GM23338 (cell line): ENCODE data around the gene SLC35F4. TPM values are rescaled to one million over a fixed set of nuclear protein-coding genes. Genes with fewer than 3 reads are reported as not detected.

Experiments
- ATAC-seq: fragments of 200-7000 bp; cut with Tn5 transposase; 3 replicates; pipeline ENCODE4 v1.9.1; 2020
- DNase-seq: peaks from one replicate; pipeline ENCODE4 v3.0.0-alpha.2; 2015; ENCODE audit warnings: low spot score
- H2AFZ ChIP-seq: fragments of 200-600 bp; sonication (generic); 2 replicates; pipeline ENCODE4 v1.8.0; 2016; ENCODE audit warnings: antibody characterized with exemption, mild to moderate bottlenecking, moderate library complexity
- H3F3A ChIP-seq: fragments of 200-600 bp; sonication (generic); replicated peaks from 2 replicates; pipeline ENCODE4 v1.8.0; 2017; ENCODE audit warnings: antibody characterized with exemption, mixed run types, low read depth
- H3K27ac ChIP-seq: fragments of 200-600 bp; sonication (generic); 2 replicates; pipeline ENCODE4 v1.6.1; 2016; ENCODE audit warnings: low read depth
- H3K27me3 ChIP-seq: fragments of 200-600 bp; sonication (generic); 2 replicates; pipeline ENCODE4 v1.8.0; 2016; ENCODE audit warnings: mild to moderate bottlenecking, mixed run types, moderate library complexity; ENCODE audit not compliant: insufficient read depth
- H3K36me3 ChIP-seq: fragments of 200-600 bp; sonication (generic); 2 replicates; pipeline ENCODE4 v1.8.0; 2016; ENCODE audit warnings: mild to moderate bottlenecking; ENCODE audit not compliant: insufficient read depth
- H3K4me1 ChIP-seq: fragments of 200-600 bp; sonication (generic); 2 replicates; pipeline ENCODE4 v1.8.0; 2016; ENCODE audit warnings: mild to moderate bottlenecking, moderate library complexity; ENCODE audit not compliant: insufficient read depth
- H3K4me2 ChIP-seq: fragments of 200-600 bp; sonication (generic); 2 replicates; pipeline ENCODE4 v1.7.1; 2017; ENCODE audit warnings: mixed run types
- H3K4me3 ChIP-seq: fragments of 200-600 bp; sonication (generic); 2 replicates; pipeline ENCODE4 v1.6.1; 2016; ENCODE audit warnings: mixed run types
- H3K79me2 ChIP-seq: fragments of 200-600 bp; sonication (generic); replicated peaks from 2 replicates; pipeline ENCODE4 v1.8.0; 2017; ENCODE audit warnings: mild to moderate bottlenecking; ENCODE audit not compliant: insufficient read depth
- H3K9me2 ChIP-seq: fragments of 200-600 bp; sonication (generic); 2 replicates; pipeline ENCODE4 v1.8.0; 2017; ENCODE audit not compliant: insufficient read depth
- H4K20me1 ChIP-seq: fragments of 200-600 bp; sonication (generic); replicated peaks from 2 replicates; pipeline ENCODE4 v1.8.0; 2017; ENCODE audit warnings: mild to moderate bottlenecking; ENCODE audit not compliant: insufficient read depth
- H3K27ac Mint-ChIP-seq: 2 replicates; pipeline ENCODE4 v1.8.0; 2020; ENCODE audit warnings: inconsistent platforms, mild to moderate bottlenecking, moderate library complexity, mixed read lengths
- H3K27me3 Mint-ChIP-seq: 3 replicates; pipeline ENCODE4 v1.8.0; 2022; ENCODE audit warnings: low read depth, mild to moderate bottlenecking, moderate library complexity, mixed read lengths, inconsistent platforms; ENCODE audit not compliant: insufficient read depth, poor library complexity
- H3K36me3 Mint-ChIP-seq: 3 replicates; pipeline ENCODE4 v1.8.0; 2021; ENCODE audit warnings: low read depth, mild to moderate bottlenecking, inconsistent platforms, moderate library complexity, mixed read lengths
- H3K4me1 Mint-ChIP-seq: 3 replicates; pipeline ENCODE4 v1.8.0; 2020; ENCODE audit warnings: mild to moderate bottlenecking, inconsistent platforms, mixed read lengths
- H3K4me3 Mint-ChIP-seq: 3 replicates; pipeline ENCODE4 v1.8.0; 2021; ENCODE audit warnings: moderate library complexity, mild to moderate bottlenecking, inconsistent platforms, mixed read lengths
- H3K9me3 Mint-ChIP-seq: 3 replicates; pipeline ENCODE4 v1.8.0; 2020; ENCODE audit warnings: moderate library complexity, mild to moderate bottlenecking, inconsistent platforms, mixed read lengths
- CREB1 ChIP-seq: fragments of 250-450 bp; sonication (Bioruptor Pico); IDR thresholded peaks from 2 replicates; pipeline ENCODE4 v1.5.0; 2020; ENCODE audit warnings: low read depth, mild to moderate bottlenecking, moderate library complexity
- ETS1 ChIP-seq: IDR thresholded peaks from 2 replicates; pipeline ENCODE4 v1.6.1; 2016; ENCODE audit warnings: antibody characterized with exemption
- JUNB ChIP-seq: IDR thresholded peaks from one replicate; pipeline ENCODE4 v1.6.1; 2016; ENCODE audit warnings: antibody characterized with exemption; ENCODE audit not compliant: unreplicated experiment
- POLR2AphosphoS5 ChIP-seq: IDR thresholded peaks from 2 replicates; pipeline ENCODE4 v1.6.1; 2016; ENCODE audit warnings: antibody characterized with exemption, low read depth
- REST ChIP-seq: IDR thresholded peaks from one replicate; pipeline ENCODE4 v1.6.1; 2018; ENCODE audit warnings: antibody characterized with exemption; ENCODE audit not compliant: unreplicated experiment
- STAT1 ChIP-seq: IDR thresholded peaks from one replicate; pipeline ENCODE4 v1.6.1; 2016; ENCODE audit warnings: antibody characterized with exemption; ENCODE audit not compliant: unreplicated experiment
- ZNF331 ChIP-seq: fragments of 250-450 bp; sonication (Bioruptor Pico); IDR thresholded peaks from 2 replicates; pipeline ENCODE4 v1.5.0; 2020; ENCODE audit warnings: low read depth, mild to moderate bottlenecking, moderate library complexity
- polyA plus RNA-seq: library from polyadenylated mRNA; unstranded; fragments of >200 nt; fragmentation: Nextera tagmentation; extraction: Ambion mirVana; gene quantifications from 2 replicates; pipeline ENCODE4 v1.2.1, GENCODE V29; 2016
- total RNA-seq: library from RNA; depleted of rRNA; stranded (reverse); fragments of >200 nt; shearing (Covaris generic); gene quantifications from 2 replicates; pipeline ENCODE4 v1.2.3, GENCODE V29; 2014

Gene SLC35F4
- total and polyA plus RNA-seq, 2 experiments from 2014 or later: 0.10 TPM; not detected in 1

GRCh38 chr14:57749267-57749666 lies 116.6 kb downstream of the SLC35F4 start:
- no peak for ATAC-seq
- H3K4me2 ChIP-seq: no peak overlapping the region
- no peaks in the 10 kb centered on the region for H3K27me3 Mint-ChIP-seq

GRCh38 chr14:57748279-57748678 lies 117.6 kb downstream of the SLC35F4 start:
- DNase-seq (no peak), ATAC-seq (no peak)
- H3K27ac ChIP-seq: no peak overlapping the region
- peaks cover 5% of the 10 kb centered on the region; the same call in 1 of the 2 replicates for H3K9me2 ChIP-seq
- H3K4me1 ChIP-seq: no peaks in the 10 kb centered on the region
- Mint-ChIP-seq H3K4me1 (no peaks in the 10 kb centered on the region), H3K27me3 (no peaks in the 10 kb centered on the region), H3K9me3 (peaks cover 3% of the 10 kb centered on the region; the same call in 1 of the 3 replicates), H3K36me3 (no peaks in the 10 kb centered on the region), H3K4me3 (no peak overlapping the region), H3K27ac (no peak overlapping the region)
- no peak overlapping the region for H2AFZ ChIP-seq
- H4K20me1 ChIP-seq: no peaks in the 10 kb centered on the region
- no peaks in the 10 kb centered on the region for H3K36me3 ChIP-seq
- H3K4me3 ChIP-seq: no peak overlapping the region
- no peak overlapping the region for H3K4me2 ChIP-seq
- H3K27me3 ChIP-seq: no peaks in the 10 kb centered on the region
- no peaks in the 10 kb centered on the region for H3K79me2 ChIP-seq
- H3F3A ChIP-seq: no peaks in the 10 kb centered on the region
- TF ChIP-seq ZNF331 (no peak), JUNB (no peak), CREB1 (no peak), REST (no peak)

More at GRCh38 chr14:57749267-57749666, 116.6 kb downstream of the SLC35F4 start:
- DNase-seq: no peak
- Histone ChIP-seq H3K9me2 (peaks cover 12% of the 10 kb centered on the region; the same call in 1 of the 2 replicates), H3K27me3 (no peaks in the 10 kb centered on the region), H3K36me3 (no peaks in the 10 kb centered on the region), H3K79me2 (no peaks in the 10 kb centered on the region), H3K27ac (no peak overlapping the region), H2AFZ (no peak overlapping the region), H3K4me3 (no peak overlapping the region), H3F3A (no peaks in the 10 kb centered on the region), H4K20me1 (no peaks in the 10 kb centered on the region), H3K4me1 (no peaks in the 10 kb centered on the region)
- H3K4me3 Mint-ChIP-seq: no peak overlapping the region
- no peaks in the 10 kb centered on the region for H3K36me3 Mint-ChIP-seq
- no peaks in the 10 kb centered on the region for H3K4me1 Mint-ChIP-seq
- TF ChIP-seq ETS1 (no peak), REST (no peak), POLR2AphosphoS5 (no peak), ZNF331 (no peak), STAT1 (no peak)
- peaks cover 2% of the 10 kb centered on the region; the same call in 1 of the 3 replicates for H3K9me3 Mint-ChIP-seq
- no peak overlapping the region for H3K27ac Mint-ChIP-seq
